ENCODE data around the gene TAF3. TPM values are rescaled to one million over a fixed set of nuclear protein-coding genes. Genes with fewer than 3 reads are reported as not detected.

TAF3 gene
- total and polyA plus RNA-seq, 7 donors = 3.0 to 12.2 (median 5.2) TPM

- H3K27ac ChIP-seq = no peak overlapping the region
- no peaks in the 10 kb centered on the region for H3K36me3 ChIP-seq
- H3K4me1 ChIP-seq = no peaks in the 10 kb centered on the region
- no peak for DNase-seq
- intact Hi-C loops (cut with DNase I) = no loop called here
- H3K9me3 ChIP-seq = no peaks in the 10 kb centered on the region
- WGBS, 2 donors = 55 to 69% methylated on average over 15 of the region's 15 CpGs
- no peak for TF ChIP-seq EP300 (IDR thresholded peaks at IDR 0.05)
- TF ChIP-seq POLR2AphosphoS5 (IDR thresholded peaks at IDR 0.05) = no peak
- no peak for TF ChIP-seq POLR2A (IDR thresholded peaks at IDR 0.05)
- no peak for TF ChIP-seq CTCF (IDR thresholded peaks at IDR 0.05)
- peaks cover 2 to 75% (median 32%) of the 10 kb centered on the region in 3 donors for H3K27me3 ChIP-seq
- H3K4me3 ChIP-seq = no peak overlapping the region
These were observed 245.0 kb downstream of the TAF3 start for GRCh38 chr10:8063128-8063908.

GRCh38 chr10:8063935-8064334 lies 245.6 kb downstream of the TAF3 start:
- H3K27ac ChIP-seq = no peak overlapping the region
- H3K9me3 ChIP-seq = no peaks in the 10 kb centered on the region
- peaks cover 2 to 68% (median 31%) of the 10 kb centered on the region in 3 donors for H3K27me3 ChIP-seq
- no peak overlapping the region for H3K4me3 ChIP-seq
- intact Hi-C loops (cut with DNase I) = no loop called here
- no peaks in the 10 kb centered on the region for H3K36me3 ChIP-seq
- 76 to 79% methylated on average over 13 of the region's 13 CpGs for WGBS, 2 donors
- TF ChIP-seq POLR2A (IDR thresholded peaks at IDR 0.05) = no peak
- TF ChIP-seq EP300 (IDR thresholded peaks at IDR 0.05) = no peak
- TF ChIP-seq CTCF (IDR thresholded peaks at IDR 0.05) = no peak
- TF ChIP-seq POLR2AphosphoS5 (IDR thresholded peaks at IDR 0.05) = no peak
- no peak for DNase-seq
- H3K4me1 ChIP-seq = no peaks in the 10 kb centered on the region

- peaks cover 0 to 63% (median 31%) of the 10 kb centered on the region in 3 donors for H3K27me3 ChIP-seq
These were observed 246.1 kb downstream of the TAF3 start for GRCh38 chr10:8064436-8064835.

GRCh38 chr10:8065651-8066050 lies 247.3 kb downstream of the TAF3 start:
- TF ChIP-seq CTCF (IDR thresholded peaks at IDR 0.05) (no peak), POLR2A (IDR thresholded peaks at IDR 0.05) (no peak), EP300 (IDR thresholded peaks at IDR 0.05) (no peak), POLR2AphosphoS5 (IDR thresholded peaks at IDR 0.05) (no peak)
- H3K9me3 ChIP-seq = no peaks in the 10 kb centered on the region
- DNase-seq = no peak
- no peaks in the 10 kb centered on the region for H3K4me1 ChIP-seq
- 23 to 33% methylated on average over 2 of the region's 2 CpGs for WGBS, 2 donors
- H3K36me3 ChIP-seq = no peaks in the 10 kb centered on the region
- no peak overlapping the region for H3K27ac ChIP-seq
- H3K4me3 ChIP-seq = no peak overlapping the region
- peaks cover 0 to 53% (median 31%) of the 10 kb centered on the region in 3 donors for H3K27me3 ChIP-seq
- intact Hi-C loops (cut with DNase I) = no loop called here

More at GRCh38 chr10:8064436-8064835, 246.1 kb downstream of the TAF3 start:
- WGBS, 2 donors = 61 to 70% methylated on average over 5 of the region's 5 CpGs
- H3K4me1 ChIP-seq = no peaks in the 10 kb centered on the region
- no peaks in the 10 kb centered on the region for H3K36me3 ChIP-seq
- no peak for DNase-seq
- H3K9me3 ChIP-seq = no peaks in the 10 kb centered on the region
- H3K27ac ChIP-seq = no peak overlapping the region
- no peak overlapping the region for H3K4me3 ChIP-seq
- TF ChIP-seq CTCF (IDR thresholded peaks at IDR 0.05) = no peak
- intact Hi-C loops (cut with DNase I) = no loop called here

GRCh38 chr10:8066124-8066523 lies 247.8 kb downstream of the TAF3 start:
- TF ChIP-seq POLR2A (IDR thresholded peaks at IDR 0.05) (no peak), EP300 (IDR thresholded peaks at IDR 0.05) (no peak), POLR2AphosphoS5 (IDR thresholded peaks at IDR 0.05) (no peak), CTCF (IDR thresholded peaks at IDR 0.05) (no peak)
- H3K4me3 ChIP-seq = no peak overlapping the region
- WGBS, 2 donors = 78 to 80% methylated on average over 1 of the region's 1 CpG
- H3K27ac ChIP-seq = no peak overlapping the region
- no peaks in the 10 kb centered on the region for H3K9me3 ChIP-seq
- intact Hi-C loops (cut with DNase I) = no loop called here
- peaks cover 0 to 48% (median 27%) of the 10 kb centered on the region in 3 donors for H3K27me3 ChIP-seq
- H3K36me3 ChIP-seq = no peaks in the 10 kb centered on the region
- no peak for DNase-seq
- no peaks in the 10 kb centered on the region for H3K4me1 ChIP-seq
